GM12892 (cell line): ENCODE results near the gene HSPA12A.

Experiments
- POLR2A ChIP-seq: IDR thresholded peaks from 2 replicates; pipeline ENCODE4 v1.6.1; 2011; ENCODE audit warnings: low read depth, low read length, control low read depth
- POLR2AphosphoS5 ChIP-seq: IDR thresholded peaks from 2 replicates; pipeline ENCODE4 v1.6.1; 2011; ENCODE audit warnings: low read depth, low read length, control low read depth
- TAF1 ChIP-seq: IDR thresholded peaks from 2 replicates; pipeline ENCODE4 v1.6.1; 2011; ENCODE audit warnings: low read depth, mild to moderate bottlenecking, control low read depth, low read length, borderline replicate concordance

GRCh38 chr10:116683166-116683565 lies 59.2 kb downstream of the HSPA12A start:
- TF ChIP-seq POLR2A (no peak), POLR2AphosphoS5 (no peak), TAF1 (no peak)
